Measurements from ENCODE around the gene PIGBOS1. TPM values are rescaled to one million over a fixed set of nuclear protein-coding genes. Genes with fewer than 3 reads are reported as not detected.
A peak's percentile ranks its signal among the peaks of the same experiment; 100 is the strongest.
"Not testable (repeated sequence)": the region's sequence is repeated elsewhere in the genome, so short reads cannot be mapped to it uniquely, and the experiment has no call there.

Gene PIGBOS1
- total RNA-seq (ENCODE audit: insufficient read depth, low replicate concordance), result 14.0 TPM

- peak; percentile 93 for DNase-seq (ENCODE audit: low spot score)
Measured at GRCh38 chr15:55318588-55319494, at the start of gene PIGBOS1, which contains the start of gene PIGB. Gene PIGBOS1, minus strand, starts transcription at chr15:55319123. Its CDS starts 1,331 bp downstream, at chr15:55317792. Gene PIGB, plus strand, starts transcription at chr15:55319222. Its CDS starts 29 bp downstream, at chr15:55319251.

- no peak for DNase-seq (ENCODE audit: low spot score)
Measured at GRCh38 chr15:55366981-55367380, 48.1 kb upstream of the PIGBOS1 start.

GRCh38 chr15:55362641-55363040 lies 43.7 kb upstream of the PIGBOS1 start:
- no peak for DNase-seq (ENCODE audit: low spot score)

GRCh38 chr15:55361048-55361447 lies 42.1 kb upstream of the PIGBOS1 start:
- no peak for DNase-seq (ENCODE audit: low spot score)

GRCh38 chr15:55360256-55360655 lies 41.3 kb upstream of the PIGBOS1 start:
- no peak for DNase-seq (ENCODE audit: low spot score)

- DNase-seq (ENCODE audit: low spot score), result no peak
Measured at GRCh38 chr15:55358471-55358870, 39.5 kb upstream of the PIGBOS1 start.

GRCh38 chr15:55357774-55358173 lies 38.9 kb upstream of the PIGBOS1 start:
- no peak for DNase-seq (ENCODE audit: low spot score)

GRCh38 chr15:55356985-55357585 lies 38.2 kb upstream of the PIGBOS1 start:
- no peak for DNase-seq (ENCODE audit: low spot score)

- no peak for DNase-seq (ENCODE audit: low spot score)
Measured at GRCh38 chr15:55353025-55353424, 34.1 kb upstream of the PIGBOS1 start.

GRCh38 chr15:55349282-55349681 lies 30.4 kb upstream of the PIGBOS1 start:
- no peak for DNase-seq (ENCODE audit: low spot score)

- DNase-seq (ENCODE audit: low spot score), result no peak
Measured at GRCh38 chr15:55348281-55348778, 29.4 kb upstream of the PIGBOS1 start.

GRCh38 chr15:55344206-55344605 lies 25.3 kb upstream of the PIGBOS1 start:
- DNase-seq (ENCODE audit: low spot score), result no peak

- peak; percentile 11 for DNase-seq (ENCODE audit: low spot score)
Measured at GRCh38 chr15:55343168-55343567, 24.2 kb upstream of the PIGBOS1 start.

GRCh38 chr15:55337160-55337559 lies 18.2 kb upstream of the PIGBOS1 start:
- DNase-seq (ENCODE audit: low spot score), result no peak

- no peak for DNase-seq (ENCODE audit: low spot score)
Measured at GRCh38 chr15:55334997-55335396, 16.1 kb upstream of the PIGBOS1 start.

- no peak for DNase-seq (ENCODE audit: low spot score)
Measured at GRCh38 chr15:55334371-55334770, 15.4 kb upstream of the PIGBOS1 start.

GRCh38 chr15:55327387-55327786 lies 8.5 kb upstream of the PIGBOS1 start:
- no peak for DNase-seq (ENCODE audit: low spot score)

- DNase-seq (ENCODE audit: low spot score), result no peak
Measured at GRCh38 chr15:55322467-55322866, 3.5 kb upstream of the PIGBOS1 start.

- no peak for DNase-seq (ENCODE audit: low spot score)
Measured at GRCh38 chr15:55320963-55321362, 2.0 kb upstream of the PIGBOS1 start.

GRCh38 chr15:55320238-55320550 lies 1.3 kb upstream of the PIGBOS1 start:
- no peak for DNase-seq (ENCODE audit: low spot score)

- no peak for DNase-seq (ENCODE audit: low spot score)
Measured at GRCh38 chr15:55319537-55320237, 764 bp upstream of the PIGBOS1 start.

- DNase-seq (ENCODE audit: low spot score), result not testable (repeated sequence)
Measured at GRCh38 chr15:55302801-55303200, 16.1 kb downstream of the PIGBOS1 start.
